ENCODE data around the gene CCT4. TPM values are rescaled to one million over a fixed set of nuclear protein-coding genes. Genes with fewer than 3 reads are reported as not detected.
"Not testable (repeated sequence)": the region's sequence is repeated elsewhere in the genome, so short reads cannot be mapped to it uniquely, and the experiment has no call there.

The CCT4 gene
- total and polyA plus RNA-seq, 9 donors = 108 to 127 (median 119) TPM

DNA sequence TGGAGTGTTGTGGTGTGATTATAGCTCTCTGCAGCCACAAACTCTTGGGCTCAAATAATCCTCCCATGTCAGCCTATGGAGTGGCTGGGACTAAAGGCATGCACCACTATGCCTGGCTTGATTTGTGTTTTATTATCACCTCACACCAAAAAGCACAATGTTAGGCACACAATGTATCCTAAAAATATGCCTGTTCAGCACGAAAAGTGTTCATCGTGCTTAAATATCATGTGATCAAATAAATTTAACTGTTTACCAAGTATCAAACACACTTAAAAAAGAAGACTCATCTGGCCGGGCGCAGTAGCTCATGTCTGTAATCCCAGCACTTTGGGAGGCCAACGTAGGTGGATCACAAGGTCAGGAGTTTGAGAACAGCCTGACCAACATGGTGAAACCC, 5.6 kb downstream of the CCT4 start:
- no peak for DNase-seq
- H3K4me1 ChIP-seq (ENCODE audit: control insufficient read depth, insufficient read depth, low read length) = peaks cover 7% of the 10 kb centered on the region
- H3K4me3 ChIP-seq (ENCODE audit: low read length) = no peak overlapping the region
- H3K27me3 ChIP-seq (ENCODE audit: control insufficient read depth, insufficient read depth, low read length) = no peaks in the 10 kb centered on the region
- H3K9me3 ChIP-seq (replicated peaks; ENCODE audit: control insufficient read depth, low read depth, low read length) = no peaks in the 10 kb centered on the region
- WGBS (ENCODE audit: insufficient coverage) = 100% methylated on average over 3 of the region's 5 CpGs
- peaks cover 44% of the 10 kb centered on the region for H3K36me3 ChIP-seq (ENCODE audit: control insufficient read depth, insufficient read depth, low read length)
- no peak overlapping the region for H3K27ac ChIP-seq (ENCODE audit: low read length)

DNA sequence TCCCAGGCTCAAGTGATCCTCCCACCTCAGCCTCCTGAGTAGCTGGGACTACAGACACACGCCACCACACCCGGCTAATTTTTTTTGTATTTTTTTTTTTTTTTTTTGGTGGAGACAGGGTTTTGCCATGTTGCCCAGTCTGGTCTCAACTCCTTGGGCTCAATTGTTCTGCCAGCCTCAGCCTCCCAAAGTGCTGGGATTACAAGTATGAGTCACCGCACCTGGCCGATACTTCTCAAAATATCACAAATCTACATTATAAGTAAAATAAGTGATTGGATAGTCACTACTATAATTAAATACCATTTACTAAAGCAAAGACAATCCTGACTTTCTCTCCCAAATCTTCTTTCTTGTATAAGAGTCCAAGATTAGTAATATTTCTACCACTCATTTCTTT, 9.1 kb downstream of the CCT4 start:
- not testable (repeated sequence) for H3K4me3 ChIP-seq (ENCODE audit: low read length); H3K4me1 ChIP-seq (ENCODE audit: control insufficient read depth, insufficient read depth, low read length); DNase-seq; H3K27ac ChIP-seq (ENCODE audit: low read length); H3K27me3 ChIP-seq (ENCODE audit: control insufficient read depth, insufficient read depth, low read length); H3K9me3 ChIP-seq (replicated peaks; ENCODE audit: control insufficient read depth, low read depth, low read length)
- WGBS (ENCODE audit: insufficient coverage) = no CpG with 5 or more reads among the region's 4 CpGs
- H3K36me3 ChIP-seq (ENCODE audit: control insufficient read depth, insufficient read depth, low read length) = peaks cover 43% of the 10 kb centered on the region

DNA sequence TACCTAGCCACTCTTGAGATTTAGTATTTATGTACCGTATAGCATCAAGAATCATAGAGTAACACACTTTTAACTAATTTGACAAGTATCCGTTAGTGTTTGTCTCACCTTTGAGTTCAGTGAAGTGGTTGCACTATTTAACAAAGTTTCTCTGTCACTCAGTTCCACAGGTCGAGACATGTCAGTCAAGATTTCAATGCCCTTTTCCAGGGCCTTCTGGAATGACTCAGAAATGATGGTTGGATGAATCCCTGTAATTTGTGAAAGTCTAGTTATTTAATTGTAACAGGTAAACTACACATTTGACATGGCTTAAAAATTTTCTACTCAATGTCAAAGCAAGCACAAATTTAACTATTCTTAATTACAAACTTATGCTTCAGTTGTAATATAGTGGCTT, 9.7 kb downstream of the CCT4 start:
- Histone ChIP-seq H3K4me3 (ENCODE audit: low read length) (no peak overlapping the region), H3K9me3 (replicated peaks; ENCODE audit: control insufficient read depth, low read depth, low read length) (no peaks in the 10 kb centered on the region), H3K4me1 (ENCODE audit: control insufficient read depth, insufficient read depth, low read length) (no peaks in the 10 kb centered on the region), H3K36me3 (ENCODE audit: control insufficient read depth, insufficient read depth, low read length) (peaks cover 48% of the 10 kb centered on the region), H3K27ac (ENCODE audit: low read length) (no peak overlapping the region), H3K27me3 (ENCODE audit: control insufficient read depth, insufficient read depth, low read length) (no peaks in the 10 kb centered on the region)
- WGBS (ENCODE audit: insufficient coverage) = no CpG with 5 or more reads among the region's 3 CpGs
- DNase-seq = no peak

DNA sequence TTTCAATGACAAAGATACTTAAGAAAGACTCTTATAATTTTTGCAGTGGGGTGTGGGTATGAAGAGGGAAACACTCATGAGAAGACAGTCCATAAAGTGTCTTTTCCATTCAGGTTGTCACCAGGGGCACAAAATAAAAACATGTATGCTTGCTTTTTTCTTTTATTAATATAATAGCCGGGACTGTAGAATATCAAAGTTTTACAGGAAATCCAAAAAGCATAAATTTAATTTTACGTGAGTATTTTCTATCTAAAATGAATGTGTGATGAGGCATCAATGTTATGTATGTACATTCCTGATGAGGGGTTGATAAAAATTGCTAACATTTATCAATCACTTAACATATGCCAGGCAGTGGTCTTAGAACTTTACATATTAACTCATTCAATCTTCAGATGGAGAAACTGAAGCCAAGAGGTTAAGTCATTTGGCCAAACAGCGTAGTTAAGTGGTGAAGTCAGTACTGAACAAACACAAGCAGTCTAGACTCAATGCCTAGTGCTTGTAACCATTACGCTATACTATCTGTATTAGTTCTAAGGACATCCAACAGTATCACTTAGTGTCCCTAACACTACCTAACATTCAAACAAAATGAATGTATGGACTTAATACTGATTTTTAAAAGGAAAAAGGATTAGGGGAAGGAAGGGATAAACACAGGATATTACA, 10.7 kb downstream of the CCT4 start:
- Histone ChIP-seq H3K9me3 (replicated peaks; ENCODE audit: control insufficient read depth, low read depth, low read length) (no peaks in the 10 kb centered on the region), H3K4me1 (ENCODE audit: control insufficient read depth, insufficient read depth, low read length) (no peaks in the 10 kb centered on the region), H3K27me3 (ENCODE audit: control insufficient read depth, insufficient read depth, low read length) (no peaks in the 10 kb centered on the region), H3K4me3 (ENCODE audit: low read length) (no peak overlapping the region), H3K27ac (ENCODE audit: low read length) (no peak overlapping the region), H3K36me3 (ENCODE audit: control insufficient read depth, insufficient read depth, low read length) (peaks cover 49% of the 10 kb centered on the region)
- DNase-seq = no peak
- WGBS (ENCODE audit: insufficient coverage) = no CpG with 5 or more reads among the region's 4 CpGs

DNA sequence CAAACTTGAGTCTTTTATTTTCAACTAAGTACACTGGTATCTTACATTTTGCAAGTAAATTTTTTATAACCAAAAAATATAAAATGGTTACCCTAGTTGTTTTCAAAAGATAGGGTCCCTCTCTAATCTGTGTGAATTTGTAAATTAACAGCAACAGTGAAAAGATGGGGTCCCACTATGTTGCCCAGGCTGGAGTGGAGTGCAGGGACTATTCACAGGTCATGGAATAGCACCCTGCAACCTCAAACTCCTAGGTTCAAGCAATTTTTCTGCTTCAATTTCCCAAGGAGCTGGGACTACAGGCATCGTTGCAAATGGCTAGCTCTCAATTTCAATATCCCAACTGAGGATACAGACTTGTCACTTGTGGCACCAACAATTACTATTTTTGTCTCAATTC, 12.1 kb downstream of the CCT4 start:
- Histone ChIP-seq H3K9me3 (replicated peaks; ENCODE audit: control insufficient read depth, low read depth, low read length) (no peaks in the 10 kb centered on the region), H3K4me3 (ENCODE audit: low read length) (no peak overlapping the region), H3K27ac (ENCODE audit: low read length) (no peak overlapping the region), H3K27me3 (ENCODE audit: control insufficient read depth, insufficient read depth, low read length) (no peaks in the 10 kb centered on the region), H3K4me1 (ENCODE audit: control insufficient read depth, insufficient read depth, low read length) (no peaks in the 10 kb centered on the region), H3K36me3 (ENCODE audit: control insufficient read depth, insufficient read depth, low read length) (peaks cover 52% of the 10 kb centered on the region)
- no peak for DNase-seq
- WGBS (ENCODE audit: insufficient coverage) = no CpG with 5 or more reads among the region's 1 CpG

DNA sequence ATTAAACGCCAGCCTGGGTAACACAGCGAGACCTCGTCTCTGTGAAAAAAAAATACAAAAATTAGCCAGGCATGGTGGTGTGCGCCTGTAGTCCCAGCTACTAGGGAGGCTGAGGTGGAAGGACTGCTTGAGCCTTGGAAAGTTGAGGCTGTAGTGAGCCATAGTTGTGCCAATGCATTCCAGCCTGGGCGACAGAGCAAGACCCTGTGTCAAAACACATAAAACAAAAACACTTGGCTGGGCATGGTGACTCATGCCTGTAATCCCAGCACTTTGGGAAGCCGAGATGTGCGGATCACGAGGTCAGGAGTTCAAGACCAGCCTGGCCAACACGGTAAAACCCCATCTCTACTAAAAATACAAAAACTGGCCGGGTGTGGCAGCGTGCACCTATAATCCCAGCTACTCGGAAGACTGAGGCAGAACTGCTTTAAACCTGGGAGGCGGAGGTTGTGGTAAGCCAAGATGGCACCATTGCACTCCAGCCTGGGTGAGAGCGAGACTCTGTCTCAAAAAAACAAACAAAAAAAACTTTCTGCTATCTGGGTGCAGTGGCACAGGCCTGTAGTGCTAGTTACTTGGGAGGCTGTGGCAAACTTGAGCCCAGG, 21.9 kb downstream of the CCT4 start:
- H3K36me3 ChIP-seq (ENCODE audit: control insufficient read depth, insufficient read depth, low read length) = peaks cover 63% of the 10 kb centered on the region
- H3K27ac ChIP-seq (ENCODE audit: low read length); DNase-seq; H3K4me3 ChIP-seq (ENCODE audit: low read length); H3K27me3 ChIP-seq (ENCODE audit: control insufficient read depth, insufficient read depth, low read length); H3K9me3 ChIP-seq (replicated peaks; ENCODE audit: control insufficient read depth, low read depth, low read length); H3K4me1 ChIP-seq (ENCODE audit: control insufficient read depth, insufficient read depth, low read length): not testable (repeated sequence)
- 95% methylated on average over 13 of the region's 14 CpGs for WGBS (ENCODE audit: insufficient coverage)

DNA sequence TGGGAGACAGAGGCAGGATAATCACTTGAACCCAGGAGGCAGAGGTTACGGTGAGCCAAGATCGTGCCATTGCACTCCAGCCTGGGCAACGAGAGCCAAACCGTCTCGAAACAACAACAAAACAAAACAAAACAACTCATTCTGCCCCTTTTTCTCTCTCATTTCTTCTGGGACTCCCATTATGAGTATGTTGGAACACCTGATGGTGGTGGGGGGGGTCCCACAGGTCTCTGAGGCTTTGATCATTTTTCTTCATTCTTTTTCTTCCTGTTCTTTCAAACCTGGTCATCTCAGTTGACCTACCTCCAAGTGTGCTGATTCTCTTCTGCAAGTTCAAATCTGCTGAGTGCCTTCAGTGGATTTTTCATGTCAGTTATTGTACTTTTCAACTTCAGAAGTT, 26.4 kb downstream of the CCT4 start:
- Histone ChIP-seq H3K27me3 (ENCODE audit: control insufficient read depth, insufficient read depth, low read length) (no peaks in the 10 kb centered on the region), H3K9me3 (replicated peaks; ENCODE audit: control insufficient read depth, low read depth, low read length) (peaks cover 4% of the 10 kb centered on the region), H3K36me3 (ENCODE audit: control insufficient read depth, insufficient read depth, low read length) (peaks cover 34% of the 10 kb centered on the region), H3K27ac (ENCODE audit: low read length) (no peak overlapping the region), H3K4me3 (ENCODE audit: low read length) (no peak overlapping the region), H3K4me1 (ENCODE audit: control insufficient read depth, insufficient read depth, low read length) (no peaks in the 10 kb centered on the region)
- no CpG with 5 or more reads among the region's 5 CpGs for WGBS (ENCODE audit: insufficient coverage)
- no peak for DNase-seq

DNA sequence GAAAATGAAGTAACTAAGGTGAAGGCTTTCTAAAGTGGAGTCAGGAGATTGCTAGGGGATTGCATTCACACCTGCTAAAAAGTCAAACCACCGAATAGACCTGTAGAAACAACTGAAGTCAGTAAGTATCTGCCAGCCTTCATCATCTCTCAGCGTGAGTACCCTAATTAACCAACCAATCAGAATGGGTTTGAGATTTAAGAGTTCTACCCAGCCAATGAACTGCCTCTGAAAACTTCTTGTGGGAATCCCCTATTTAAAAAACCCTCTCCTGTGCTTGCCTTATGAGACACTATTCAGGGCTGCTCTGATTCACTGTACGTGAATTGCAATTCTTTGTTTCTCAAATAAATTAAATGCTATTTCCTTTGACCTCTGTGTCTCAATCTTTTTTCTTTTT, 31.2 kb downstream of the CCT4 start:
- Histone ChIP-seq H3K9me3 (replicated peaks; ENCODE audit: control insufficient read depth, low read depth, low read length) (peaks cover 4% of the 10 kb centered on the region), H3K27ac (ENCODE audit: low read length) (no peak overlapping the region), H3K4me3 (ENCODE audit: low read length) (no peak overlapping the region), H3K27me3 (ENCODE audit: control insufficient read depth, insufficient read depth, low read length) (no peaks in the 10 kb centered on the region), H3K4me1 (ENCODE audit: control insufficient read depth, insufficient read depth, low read length) (peaks cover 8% of the 10 kb centered on the region), H3K36me3 (ENCODE audit: control insufficient read depth, insufficient read depth, low read length) (peaks cover 2% of the 10 kb centered on the region)
- DNase-seq = no peak
- WGBS (ENCODE audit: insufficient coverage) = 100% methylated on average over 1 of the region's 3 CpGs

DNA sequence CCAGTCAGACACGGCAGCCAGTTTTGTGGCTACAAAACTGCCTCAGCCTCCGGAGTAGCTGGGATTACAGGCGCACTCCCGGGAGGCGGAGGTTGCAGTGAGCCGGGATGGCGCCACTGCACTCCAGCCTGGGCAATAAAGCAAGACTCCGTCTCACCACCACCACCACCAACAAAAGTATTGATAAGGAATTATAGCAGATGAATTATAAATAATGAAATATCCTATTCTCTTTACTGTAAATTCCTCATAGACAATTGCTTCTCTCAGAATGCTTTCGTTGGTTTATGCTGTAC, 33.2 kb downstream of the CCT4 start:
- DNase-seq = no peak
- Histone ChIP-seq H3K36me3 (ENCODE audit: control insufficient read depth, insufficient read depth, low read length) (no peaks in the 10 kb centered on the region), H3K4me1 (ENCODE audit: control insufficient read depth, insufficient read depth, low read length) (peaks cover 8% of the 10 kb centered on the region), H3K27ac (ENCODE audit: low read length) (peak overlapping the region; percentile 78), H3K4me3 (ENCODE audit: low read length) (peak overlapping the region; percentile 83), H3K9me3 (replicated peaks; ENCODE audit: control insufficient read depth, low read depth, low read length) (no peaks in the 10 kb centered on the region), H3K27me3 (ENCODE audit: control insufficient read depth, insufficient read depth, low read length) (no peaks in the 10 kb centered on the region)
- 0% methylated on average over 1 of the region's 9 CpGs for WGBS (ENCODE audit: insufficient coverage)

DNA sequence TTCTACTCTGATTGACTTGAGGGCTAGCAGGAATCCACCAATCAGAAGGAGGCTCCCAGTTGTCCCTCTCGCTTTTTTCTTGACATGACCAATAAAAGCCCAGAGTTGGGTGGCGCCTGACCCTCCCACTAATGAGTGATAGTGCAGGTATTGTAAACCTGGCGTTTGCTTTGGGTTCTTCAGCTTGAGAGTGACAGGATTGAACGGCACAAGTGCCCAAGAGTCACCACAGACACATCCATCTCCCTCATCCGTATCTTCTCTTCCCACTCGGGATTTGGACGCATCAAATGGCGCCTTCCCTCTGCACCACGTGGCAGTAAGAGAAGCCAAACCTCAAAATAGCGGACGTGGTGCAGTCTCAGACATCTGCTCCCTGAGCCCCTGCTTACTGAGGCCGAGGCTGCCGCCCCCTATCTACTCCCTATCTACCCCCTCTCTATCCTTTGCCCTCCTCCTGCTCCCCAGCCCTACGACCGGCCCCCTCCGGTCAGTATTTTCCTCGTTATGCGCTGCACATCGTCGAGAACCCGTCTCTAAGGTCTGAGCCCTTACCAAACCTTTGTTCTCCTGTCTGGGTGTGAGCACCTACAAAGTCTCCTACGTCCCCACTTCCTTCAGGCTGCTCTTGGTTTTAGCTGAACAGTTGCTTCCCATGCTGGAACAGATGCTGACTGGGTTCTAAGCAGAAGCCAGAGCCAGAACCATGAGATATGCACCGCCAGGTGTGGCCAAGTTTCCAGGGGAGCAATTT, 33.7 kb downstream of the CCT4 start:
- peak overlapping the region; percentile 83 for H3K4me3 ChIP-seq (ENCODE audit: low read length)
- peak; percentile 98 for DNase-seq
- H3K27me3 ChIP-seq (ENCODE audit: control insufficient read depth, insufficient read depth, low read length) = no peaks in the 10 kb centered on the region
- H3K9me3 ChIP-seq (replicated peaks; ENCODE audit: control insufficient read depth, low read depth, low read length) = no peaks in the 10 kb centered on the region
- peak overlapping the region; percentile 78 for H3K27ac ChIP-seq (ENCODE audit: low read length)
- H3K36me3 ChIP-seq (ENCODE audit: control insufficient read depth, insufficient read depth, low read length) = no peaks in the 10 kb centered on the region
- 1% methylated on average over 20 of the region's 23 CpGs for WGBS (ENCODE audit: insufficient coverage)
- peaks cover 8% of the 10 kb centered on the region for H3K4me1 ChIP-seq (ENCODE audit: control insufficient read depth, insufficient read depth, low read length)

Data from muscle of leg (tissue), 11 donors.